ENCODE data around the gene DMC1.

Gene DMC1

DNA sequence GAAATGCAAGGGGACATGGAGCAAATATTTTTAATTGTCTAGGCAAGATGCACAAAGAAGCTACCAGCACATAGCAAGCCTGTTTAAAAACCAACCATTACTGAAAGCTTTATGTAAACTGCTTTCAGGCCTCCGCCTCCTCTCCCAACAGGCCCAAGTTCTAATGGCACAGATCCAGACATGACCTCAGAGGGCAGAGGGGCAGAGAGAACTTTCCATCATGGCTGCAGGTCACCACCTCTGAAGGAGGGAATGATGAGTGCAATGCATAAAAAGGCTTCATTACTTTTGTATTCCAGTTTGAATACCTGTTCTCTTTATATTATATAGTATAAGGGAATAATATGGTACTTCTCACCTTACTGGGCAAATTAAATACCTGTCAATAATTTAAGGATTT is 79.1 kb downstream of the DMC1 start:
- DNase-seq = no peak
- Histone ChIP-seq H3K4me3 (ENCODE audit: low read depth, low read length) (no peak overlapping the region), H3K27ac (no peak overlapping the region), H3K36me3 (peaks cover 98% of the 10 kb centered on the region), H3K27me3 (ENCODE audit: insufficient read depth, low read depth, severe bottlenecking) (no peaks in the 10 kb centered on the region), H3K9me3 (ENCODE audit: severe bottlenecking) (no peaks in the 10 kb centered on the region)
- TF ChIP-seq, protein P1, sequence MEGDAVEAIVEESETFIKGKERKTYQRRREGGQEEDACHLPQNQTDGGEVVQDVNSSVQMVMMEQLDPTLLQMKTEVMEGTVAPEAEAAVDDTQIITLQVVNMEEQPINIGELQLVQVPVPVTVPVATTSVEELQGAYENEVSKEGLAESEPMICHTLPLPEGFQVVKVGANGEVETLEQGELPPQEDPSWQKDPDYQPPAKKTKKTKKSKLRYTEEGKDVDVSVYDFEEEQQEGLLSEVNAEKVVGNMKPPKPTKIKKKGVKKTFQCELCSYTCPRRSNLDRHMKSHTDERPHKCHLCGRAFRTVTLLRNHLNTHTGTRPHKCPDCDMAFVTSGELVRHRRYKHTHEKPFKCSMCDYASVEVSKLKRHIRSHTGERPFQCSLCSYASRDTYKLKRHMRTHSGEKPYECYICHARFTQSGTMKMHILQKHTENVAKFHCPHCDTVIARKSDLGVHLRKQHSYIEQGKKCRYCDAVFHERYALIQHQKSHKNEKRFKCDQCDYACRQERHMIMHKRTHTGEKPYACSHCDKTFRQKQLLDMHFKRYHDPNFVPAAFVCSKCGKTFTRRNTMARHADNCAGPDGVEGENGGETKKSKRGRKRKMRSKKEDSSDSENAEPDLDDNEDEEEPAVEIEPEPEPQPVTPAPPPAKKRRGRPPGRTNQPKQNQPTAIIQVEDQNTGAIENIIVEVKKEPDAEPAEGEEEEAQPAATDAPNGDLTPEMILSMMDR (IDR thresholded peaks at IDR 0.05; ENCODE audit: low read depth, low read length) = no peak

DNA sequence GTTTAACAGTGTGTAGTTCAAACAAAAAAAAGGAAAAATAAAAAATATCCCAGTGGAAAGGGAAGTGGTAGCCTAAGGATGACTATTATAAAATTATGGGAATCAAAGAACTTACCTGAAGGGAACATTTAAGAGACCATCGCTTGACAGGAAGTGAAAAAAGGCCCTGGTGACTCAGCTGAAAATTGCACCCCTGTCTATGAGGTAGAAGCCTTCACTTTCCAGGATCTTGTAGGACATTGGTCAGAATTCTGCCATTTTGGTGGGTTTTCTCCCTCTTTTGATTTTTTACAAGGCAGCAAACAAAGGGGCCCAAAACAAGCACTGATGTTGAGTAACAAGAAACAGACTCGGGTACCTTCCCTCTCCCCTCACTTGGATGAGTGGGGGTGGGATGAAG is 79.5 kb downstream of the DMC1 start:
- no peak overlapping the region for H3K27ac ChIP-seq
- H3K4me3 ChIP-seq (ENCODE audit: low read depth, low read length) = no peak overlapping the region
- no peaks in the 10 kb centered on the region for H3K27me3 ChIP-seq (ENCODE audit: insufficient read depth, low read depth, severe bottlenecking)
- H3K9me3 ChIP-seq (ENCODE audit: severe bottlenecking) = no peaks in the 10 kb centered on the region
- TF ChIP-seq, protein P1 (IDR thresholded peaks at IDR 0.05; ENCODE audit: low read depth, low read length) = no peak
- no peak for DNase-seq
- H3K36me3 ChIP-seq = peaks cover 96% of the 10 kb centered on the region

DNA sequence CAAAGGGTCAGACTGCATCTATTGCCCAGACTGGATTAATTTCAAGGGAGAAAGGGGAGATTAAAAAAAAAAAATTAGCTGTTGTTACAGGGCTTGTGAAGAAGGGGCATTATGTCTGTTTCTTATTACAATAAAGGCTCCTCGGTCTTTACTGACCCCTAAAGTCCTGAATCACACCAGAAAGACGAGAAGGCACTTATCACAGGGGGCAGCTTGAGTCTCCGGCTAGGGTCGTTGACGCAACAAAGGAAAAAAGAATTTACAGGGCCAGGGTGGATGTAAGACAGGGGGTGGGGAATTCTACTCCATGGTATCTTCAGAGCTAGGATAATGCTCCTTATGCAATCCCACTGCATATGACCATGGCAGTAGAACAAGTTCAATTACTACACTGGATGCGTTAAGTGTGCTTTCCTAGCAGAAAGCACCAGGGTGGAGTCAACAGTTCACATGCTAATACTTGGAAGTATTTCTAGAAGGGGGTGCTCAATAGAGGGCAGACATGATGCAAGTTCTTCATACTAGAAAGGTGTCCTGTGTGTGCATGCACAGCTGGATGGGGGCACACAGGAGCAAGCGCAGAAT is 80.3 kb downstream of the DMC1 start:
- H3K36me3 ChIP-seq = peaks cover 94% of the 10 kb centered on the region
- no peak overlapping the region for H3K4me3 ChIP-seq (ENCODE audit: low read depth, low read length)
- no peak overlapping the region for H3K27ac ChIP-seq
- H3K9me3 ChIP-seq (ENCODE audit: severe bottlenecking) = no peaks in the 10 kb centered on the region
- no peak for DNase-seq
- TF ChIP-seq, protein P1 (IDR thresholded peaks at IDR 0.05; ENCODE audit: low read depth, low read length) = no peak
- no peaks in the 10 kb centered on the region for H3K27me3 ChIP-seq (ENCODE audit: insufficient read depth, low read depth, severe bottlenecking)

DNA sequence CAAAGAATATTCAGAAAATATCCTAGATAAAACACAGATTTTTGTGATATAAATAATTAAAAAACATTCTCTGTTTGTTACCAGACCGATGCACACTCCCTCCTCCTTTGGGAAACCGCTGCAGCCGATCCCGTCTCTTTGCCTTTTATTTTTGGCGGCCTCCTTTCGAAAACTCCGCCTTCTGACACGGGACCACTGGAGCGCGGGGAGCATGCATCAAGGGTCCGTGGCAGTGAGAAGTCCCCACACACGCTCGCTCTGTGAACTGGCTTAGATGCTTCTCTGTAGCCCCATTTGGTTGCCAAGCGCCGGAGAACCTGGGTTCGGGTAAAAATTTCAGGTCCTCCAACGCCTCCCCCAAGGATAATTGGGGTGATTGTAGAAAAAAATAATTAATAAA is 80.8 kb downstream of the DMC1 start:
- Histone ChIP-seq H3K36me3 (peaks cover 94% of the 10 kb centered on the region), H3K27ac (no peak overlapping the region), H3K4me3 (ENCODE audit: low read depth, low read length) (no peak overlapping the region), H3K9me3 (ENCODE audit: severe bottlenecking) (no peaks in the 10 kb centered on the region), H3K27me3 (ENCODE audit: insufficient read depth, low read depth, severe bottlenecking) (no peaks in the 10 kb centered on the region)
- no peak for DNase-seq
- TF ChIP-seq, protein P1 (IDR thresholded peaks at IDR 0.05; ENCODE audit: low read depth, low read length) = no peak

DNA sequence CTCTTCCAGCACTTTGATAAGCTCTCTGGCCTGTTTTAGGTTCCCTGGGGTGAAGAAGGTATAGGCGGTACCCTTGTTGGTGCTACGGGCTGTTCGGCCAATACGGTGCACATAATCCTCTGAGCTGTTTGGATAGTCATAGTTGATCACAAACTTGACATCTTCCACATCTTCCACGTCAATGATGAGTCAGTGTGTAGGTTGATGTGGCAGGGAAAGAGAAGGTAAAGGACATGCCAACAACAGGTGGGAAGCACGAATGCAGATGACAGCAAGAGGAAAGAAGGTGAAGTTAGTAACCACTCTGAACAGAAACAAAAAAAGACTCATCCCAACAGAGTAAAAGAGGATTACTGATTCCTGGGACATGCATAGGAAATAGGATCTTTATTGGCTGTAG is 82.0 kb downstream of the DMC1 start:
- no peaks in the 10 kb centered on the region for H3K27me3 ChIP-seq (ENCODE audit: insufficient read depth, low read depth, severe bottlenecking)
- no peak overlapping the region for H3K4me3 ChIP-seq (ENCODE audit: low read depth, low read length)
- H3K36me3 ChIP-seq = peaks cover 94% of the 10 kb centered on the region
- no peaks in the 10 kb centered on the region for H3K9me3 ChIP-seq (ENCODE audit: severe bottlenecking)
- H3K27ac ChIP-seq = no peak overlapping the region
- no peak for DNase-seq
- TF ChIP-seq, protein P1 (IDR thresholded peaks at IDR 0.05; ENCODE audit: low read depth, low read length) = no peak

DNA sequence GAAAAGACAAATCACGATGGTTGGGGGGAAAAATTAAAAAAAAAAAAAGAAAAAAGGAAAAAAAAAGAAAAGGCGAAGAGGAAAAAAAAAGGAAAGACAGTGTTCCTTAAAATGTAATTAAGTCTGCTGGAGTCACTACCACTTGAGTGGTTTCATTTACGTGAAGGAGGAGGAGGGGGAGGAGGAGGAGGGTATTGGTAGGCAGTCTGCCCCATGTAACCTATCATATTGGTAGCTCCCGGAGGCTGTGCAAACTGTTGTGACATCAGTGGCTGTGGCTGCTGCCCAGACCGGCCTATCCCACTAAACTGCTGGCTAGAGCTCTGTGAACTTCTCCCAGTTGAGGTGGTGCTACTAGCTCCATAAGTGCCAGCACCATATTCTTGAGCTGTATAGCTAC is 84.2 kb downstream of the DMC1 start:
- Histone ChIP-seq H3K27ac (no peak overlapping the region), H3K9me3 (ENCODE audit: severe bottlenecking) (no peaks in the 10 kb centered on the region), H3K4me3 (ENCODE audit: low read depth, low read length) (no peak overlapping the region), H3K36me3 (peaks cover 96% of the 10 kb centered on the region), H3K27me3 (ENCODE audit: insufficient read depth, low read depth, severe bottlenecking) (no peaks in the 10 kb centered on the region)
- TF ChIP-seq, protein P1 (IDR thresholded peaks at IDR 0.05; ENCODE audit: low read depth, low read length) = no peak
- no peak for DNase-seq
